ENCODE data around the gene PAX5. TPM values are rescaled to one million over a fixed set of nuclear protein-coding genes. Genes with fewer than 3 reads are reported as not detected.

PAX5 gene
- total RNA-seq, 2 experiments from 2014 or later, result 62.5 to 141 TPM

DNA sequence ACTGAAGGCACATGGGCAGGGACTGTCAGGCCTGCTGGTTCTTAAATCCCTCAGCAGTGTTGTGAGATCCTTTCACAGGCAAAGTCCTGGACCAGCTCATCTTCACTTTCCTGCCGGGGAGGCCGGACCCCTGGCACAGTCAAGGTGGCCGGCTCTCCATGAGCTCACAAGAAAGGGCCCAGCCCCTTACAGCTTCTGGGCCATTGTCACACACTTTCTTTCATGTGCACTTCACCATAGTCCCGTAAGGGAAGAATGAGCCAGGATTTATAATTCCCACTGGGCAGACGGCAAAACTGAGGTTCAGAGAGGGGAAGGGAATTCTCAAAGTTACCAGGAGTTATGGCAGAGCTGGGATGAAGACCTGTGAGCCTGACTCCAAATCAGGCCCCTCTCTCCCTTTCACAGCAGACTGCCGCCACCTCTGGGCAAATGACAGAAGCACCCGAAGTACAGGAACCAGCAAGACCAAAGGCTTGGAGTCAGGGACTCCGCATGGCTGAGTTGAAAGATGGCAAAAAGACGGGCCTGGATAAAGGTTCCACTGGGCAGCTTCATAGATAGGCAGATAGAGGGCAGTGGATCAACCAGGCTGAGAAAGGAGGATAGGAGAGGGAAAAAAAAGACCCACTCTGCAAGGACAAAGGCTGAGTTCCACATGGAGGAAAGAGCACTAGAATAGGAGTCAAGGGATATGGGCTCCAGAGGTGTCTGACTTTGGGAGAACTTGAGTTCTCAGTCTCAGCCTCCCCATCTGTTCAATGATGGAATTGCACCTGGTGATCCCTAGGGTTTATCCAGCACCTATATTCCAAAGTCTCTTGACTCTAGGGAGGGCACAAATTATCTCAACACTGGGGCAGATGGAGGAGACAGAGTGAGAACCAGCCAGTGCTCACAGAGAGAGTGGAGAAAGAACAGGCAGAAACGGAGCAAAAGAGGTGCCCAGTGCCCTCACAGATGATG is 128.7 kb downstream of the PAX5 start:
- H3K79me2 ChIP-seq (ENCODE audit: insufficient read depth, low read depth, low read length), result no peaks in the 10 kb centered on the region
- ChIA-PET POLR2A (interaction anchor here (0.6 to 0.9 kb wide), 2 partner anchors 17 to 64 kb away, joined by 3 read pairs; no protein-coding TSS in a partner anchor), CTCF (ENCODE audit: unreplicated experiment) (no interaction called here)
- H3K4me2 ChIP-seq (ENCODE audit: low read length), result no peak overlapping the region
- no TSS peak for BruUV-seq (replicated peaks)
- H3K36me3 ChIP-seq (ENCODE audit: insufficient read depth, low read length), result peaks cover 93% of the 10 kb centered on the region
- no peak overlapping the region for H3K4me3 ChIP-seq (ENCODE audit: low read depth, low read length, poor library complexity, severe bottlenecking)
- H3K4me1 ChIP-seq (ENCODE audit: insufficient read depth, low read length, poor library complexity, severe bottlenecking), result no peaks in the 10 kb centered on the region
- TF ChIP-seq EZH2phosphoT487 (IDR thresholded peaks at IDR 0.05; ENCODE audit: borderline replicate concordance, low read depth, low read length), result no peak
- TF ChIP-seq, protein P1, sequence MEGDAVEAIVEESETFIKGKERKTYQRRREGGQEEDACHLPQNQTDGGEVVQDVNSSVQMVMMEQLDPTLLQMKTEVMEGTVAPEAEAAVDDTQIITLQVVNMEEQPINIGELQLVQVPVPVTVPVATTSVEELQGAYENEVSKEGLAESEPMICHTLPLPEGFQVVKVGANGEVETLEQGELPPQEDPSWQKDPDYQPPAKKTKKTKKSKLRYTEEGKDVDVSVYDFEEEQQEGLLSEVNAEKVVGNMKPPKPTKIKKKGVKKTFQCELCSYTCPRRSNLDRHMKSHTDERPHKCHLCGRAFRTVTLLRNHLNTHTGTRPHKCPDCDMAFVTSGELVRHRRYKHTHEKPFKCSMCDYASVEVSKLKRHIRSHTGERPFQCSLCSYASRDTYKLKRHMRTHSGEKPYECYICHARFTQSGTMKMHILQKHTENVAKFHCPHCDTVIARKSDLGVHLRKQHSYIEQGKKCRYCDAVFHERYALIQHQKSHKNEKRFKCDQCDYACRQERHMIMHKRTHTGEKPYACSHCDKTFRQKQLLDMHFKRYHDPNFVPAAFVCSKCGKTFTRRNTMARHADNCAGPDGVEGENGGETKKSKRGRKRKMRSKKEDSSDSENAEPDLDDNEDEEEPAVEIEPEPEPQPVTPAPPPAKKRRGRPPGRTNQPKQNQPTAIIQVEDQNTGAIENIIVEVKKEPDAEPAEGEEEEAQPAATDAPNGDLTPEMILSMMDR (conservative IDR thresholded peaks at IDR 0.05; ENCODE audit: low read length), result peak; percentile 41; the same call in 1 of the 2 replicates
- no peaks in the 10 kb centered on the region for H3K9me2 ChIP-seq (ENCODE audit: insufficient read depth, low read length)
- H3K9me3 ChIP-seq (ENCODE audit: low read length), result no peaks in the 10 kb centered on the region
- no peak overlapping the region for H3K27ac ChIP-seq (ENCODE audit: low read depth, low read length, poor library complexity, severe bottlenecking)
- intact Hi-C loops (cut with micrococcal nuclease; ENCODE audit: unreplicated experiment), result no loop called here
- no peak overlapping the region for H2AFZ ChIP-seq (ENCODE audit: low read length)
- no peaks in the 10 kb centered on the region for H4K20me1 ChIP-seq (ENCODE audit: insufficient read depth, low read length)
- no peak for DNase-seq (ENCODE audit: low spot score)

DNA sequence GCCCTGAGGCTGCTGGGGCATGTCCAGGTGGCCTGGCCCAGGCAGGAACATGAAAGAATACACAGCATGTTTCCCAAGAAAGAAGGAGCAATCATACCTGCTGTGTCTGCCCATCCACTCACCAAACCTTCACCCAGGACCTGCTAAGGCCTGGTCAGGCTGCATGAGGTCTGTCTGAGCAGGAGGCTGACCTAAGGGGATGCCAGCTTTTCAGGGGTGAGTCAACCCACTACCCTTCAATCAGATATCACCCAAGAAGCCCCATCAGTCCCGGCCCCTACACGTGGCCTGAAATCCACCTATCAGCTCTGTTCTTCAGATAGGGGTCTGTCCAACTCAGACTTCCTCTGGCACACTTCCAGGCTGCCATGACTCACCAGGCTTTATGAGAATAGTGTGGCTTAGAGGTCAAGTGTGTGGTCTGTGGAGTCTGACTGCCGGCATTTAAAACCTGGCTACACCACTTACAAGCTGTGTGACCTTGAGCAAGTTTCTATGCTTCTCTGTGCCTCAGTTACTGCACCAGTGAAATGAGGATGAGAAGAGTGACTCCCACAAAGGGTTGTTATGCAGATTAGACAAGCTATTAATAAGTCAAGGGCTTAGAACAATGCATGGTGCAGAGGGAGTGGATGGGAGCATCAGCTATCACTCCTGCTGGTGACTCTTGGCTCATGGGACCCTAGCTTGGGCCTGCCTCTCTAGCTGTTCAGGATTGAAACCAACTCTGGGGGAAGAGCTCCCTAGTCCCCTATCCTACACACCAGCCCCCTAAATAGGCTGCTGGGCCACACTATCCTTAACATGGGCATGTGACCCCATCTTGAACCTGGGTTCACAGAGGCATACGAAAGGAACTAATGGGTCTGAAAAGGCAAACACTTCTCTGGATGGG is 130.3 kb downstream of the PAX5 start:
- no TSS peak for BruUV-seq (replicated peaks)
- Histone ChIP-seq H3K9me3 (ENCODE audit: low read length) (no peaks in the 10 kb centered on the region), H4K20me1 (ENCODE audit: insufficient read depth, low read length) (no peaks in the 10 kb centered on the region), H3K4me1 (ENCODE audit: insufficient read depth, low read length, poor library complexity, severe bottlenecking) (no peaks in the 10 kb centered on the region), H3K27ac (ENCODE audit: low read depth, low read length, poor library complexity, severe bottlenecking) (no peak overlapping the region), H3K9me2 (ENCODE audit: insufficient read depth, low read length) (no peaks in the 10 kb centered on the region), H3K4me3 (ENCODE audit: low read depth, low read length, poor library complexity, severe bottlenecking) (no peak overlapping the region), H2AFZ (ENCODE audit: low read length) (no peak overlapping the region), H3K36me3 (ENCODE audit: insufficient read depth, low read length) (peaks cover 97% of the 10 kb centered on the region), H3K79me2 (ENCODE audit: insufficient read depth, low read depth, low read length) (no peaks in the 10 kb centered on the region), H3K4me2 (ENCODE audit: low read length) (no peak overlapping the region)
- POLR2A ChIA-PET, result no interaction called here
- CTCF ChIA-PET (ENCODE audit: unreplicated experiment), result no interaction called here
- no peak for TF ChIP-seq EZH2phosphoT487 (IDR thresholded peaks at IDR 0.05; ENCODE audit: borderline replicate concordance, low read depth, low read length)
- TF ChIP-seq, protein P1 (conservative IDR thresholded peaks at IDR 0.05; ENCODE audit: low read length), result no peak
- DNase-seq (ENCODE audit: low spot score), result no peak
- intact Hi-C loops (cut with micrococcal nuclease; ENCODE audit: unreplicated experiment), result no loop called here
